HCT116 (cell line): Measurements from ENCODE around the gene BEGAIN. TPM values are rescaled to one million over a fixed set of nuclear protein-coding genes. Genes with fewer than 3 reads are reported as not detected.

Source experiments
- ATAC-seq: fragments of 200-7000 bp; cut with Tn5 transposase; 2 replicates; pipeline ENCODE4 v1.9.1; 2020; ENCODE audit warnings: mild to moderate bottlenecking, moderate library complexity
- BruUV-seq: library from RNA; stranded (reverse); fragments of 400-500 nt; replicated peaks from 2 replicates; lab custom pipeline; 2021; lab: Mats Ljungman, UMichigan
- CTCF ChIA-PET: fragments of 300-600 bp; sonication (Branson Sonifier 250); formaldehyde crosslinking; loops from one replicate; lab custom pipeline; 2021; ENCODE audit warnings: antibody characterized with exemption; lab: Charles Lee
- POLR2A ChIA-PET: fragments of 300-600, 350-600 bp; sonication (Branson Sonifier 250); formaldehyde crosslinking; loops from one replicate; lab custom pipeline; 2021; ENCODE audit warnings: antibody characterized with exemption; lab: Charles Lee
- RAD21 ChIA-PET, 2 experiments: fragments of 300-600 bp; sonication (Branson Sonifier 250); formaldehyde crosslinking; loops; one replicate each; lab custom pipeline; 2023; ENCODE audit warnings: low total read pairs in 2 of 2; ENCODE audit not compliant: uncharacterized antibody in 2 of 2, unreplicated experiment in 2 of 2, low non-redundant PET in 1 of 2; lab: Charles Lee
- DNase-seq: peaks from one replicate; pipeline ENCODE4 v3.0.0-alpha.2; 2010; ENCODE audit warnings: low read depth, low spot score
- H2AFZ ChIP-seq: fragments of 200-600 bp; shearing (Covaris generic), sonication (generic); 2 replicates; pipeline ENCODE4 v1.6.1; 2017; ENCODE audit warnings: low read depth, mixed run types, mixed read lengths, antibody characterized with exemption, low read length; ENCODE audit not compliant: poor library complexity, severe bottlenecking
- H3K27ac ChIP-seq: 2 replicates; pipeline ENCODE4 v1.5.1; 2012; ENCODE audit warnings: low read depth, low read length
- H3K27me3 ChIP-seq: fragments of 200-600 bp; sonication (generic); 2 replicates; pipeline ENCODE4 v1.6.1; 2016; ENCODE audit warnings: mixed run types, low read length, mixed read lengths; ENCODE audit not compliant: insufficient read depth
- H3K36me3 ChIP-seq, 2 experiments: fragments of 200-500 bp in 1 of 2; fragments of 200-600 bp in 1 of 2; sonication (Bioruptor generic) in 1 of 2; sonication (generic) in 1 of 2; 2 replicates each; pipeline versions ENCODE4 v1.5.1 to v1.6.1; 2014 to 2016; ENCODE audit warnings: low read length in 2 of 2, inconsistent platforms in 1 of 2, mixed read lengths in 1 of 2, mixed run types in 1 of 2; ENCODE audit not compliant: insufficient read depth in 2 of 2, control insufficient read depth in 1 of 2
- H3K4me1 ChIP-seq, 2 experiments: fragments of 200-600 bp in 1 of 2; sonication (generic) in 1 of 2; 2 replicates each; pipeline versions ENCODE4 v1.5.1 to v1.6.1; 2012 to 2017; ENCODE audit warnings: low read length in 2 of 2, inconsistent platforms in 1 of 2, mild to moderate bottlenecking in 1 of 2, mixed read lengths in 1 of 2, mixed run types in 1 of 2, moderate library complexity in 1 of 2; ENCODE audit not compliant: insufficient read depth in 2 of 2, control insufficient read depth in 1 of 2
- H3K4me2 ChIP-seq: fragments of 200-600 bp; sonication (generic); 2 replicates; pipeline ENCODE4 v1.6.1; 2017; ENCODE audit warnings: mixed run types, low read length, mixed read lengths
- H3K4me3 ChIP-seq, 2 experiments: fragments of 200-600 bp in 1 of 2; sonication (generic) in 1 of 2; replicated peaks in 1 of 2; 2 replicates each; pipeline ENCODE4 v1.5.1; 2011 to 2016; ENCODE audit warnings: low read length in 2 of 2, control low read depth in 1 of 2, low read depth in 1 of 2, mild to moderate bottlenecking in 1 of 2, mixed read lengths in 1 of 2, mixed run types in 1 of 2
- H3K79me2 ChIP-seq: fragments of 200-600 bp; sonication (generic); 2 replicates; pipeline ENCODE4 v1.6.1; 2017; ENCODE audit warnings: mild to moderate bottlenecking, mixed run types, low read length, moderate library complexity, mixed read lengths; ENCODE audit not compliant: insufficient read depth
- H3K9ac ChIP-seq: fragments of 200-600 bp; sonication (generic); 2 replicates; pipeline ENCODE4 v1.6.1; 2016; ENCODE audit warnings: low read length, mixed read lengths
- H3K9me2 ChIP-seq: fragments of 200-600 bp; sonication (generic), shearing (Covaris generic); 2 replicates; pipeline ENCODE4 v1.6.1; 2017; ENCODE audit warnings: mixed run types, mild to moderate bottlenecking, moderate library complexity; ENCODE audit not compliant: insufficient read depth
- H3K9me3 ChIP-seq, 2 experiments: fragments of 200-500 bp in 1 of 2; fragments of 200-600 bp in 1 of 2; sonication (Bioruptor generic) in 1 of 2; sonication (generic) in 1 of 2; 2 replicates each; pipeline ENCODE4 v1.6.1; 2014 to 2017; ENCODE audit warnings: low read length in 2 of 2, mixed read lengths in 2 of 2, inconsistent platforms in 1 of 2, low read depth in 1 of 2, mild to moderate bottlenecking in 1 of 2, mixed run types in 1 of 2, moderate library complexity in 1 of 2; ENCODE audit not compliant: control insufficient read depth in 1 of 2, insufficient read depth in 1 of 2
- H4K20me1 ChIP-seq: fragments of 200-600 bp; sonication (generic), shearing (Covaris generic); 2 replicates; pipeline ENCODE4 v1.6.1; 2017; ENCODE audit warnings: mixed run types, mild to moderate bottlenecking, moderate library complexity; ENCODE audit not compliant: insufficient read depth
- ATF3 ChIP-seq: IDR thresholded peaks from 2 replicates; pipeline ENCODE4 v1.6.1; 2012
- CEBPB ChIP-seq: IDR thresholded peaks from 2 replicates; pipeline ENCODE4 v1.6.1; 2012; ENCODE audit warnings: low read depth
- ELF1 ChIP-seq: IDR thresholded peaks from 2 replicates; pipeline ENCODE4 v1.6.1; 2012; ENCODE audit warnings: low read depth, borderline replicate concordance
- EZH2phosphoT487 ChIP-seq: fragments of 200-600 bp; IDR thresholded peaks from 2 replicates; pipeline ENCODE4 v1.6.1; 2018; ENCODE audit warnings: antibody characterized with exemption, borderline replicate concordance
- FOSL1 ChIP-seq: IDR thresholded peaks from 2 replicates; pipeline ENCODE4 v1.6.1; 2012; ENCODE audit warnings: low read depth
- JUND ChIP-seq: IDR thresholded peaks from 2 replicates; pipeline ENCODE4 v1.6.1; 2012
- MAX ChIP-seq: IDR thresholded peaks from 2 replicates; pipeline ENCODE4 v1.6.1; 2012
- POLR2A ChIP-seq: IDR thresholded peaks from 2 replicates; pipeline ENCODE4 v1.7.0; 2011; ENCODE audit warnings: borderline replicate concordance; ENCODE audit not compliant: insufficient read depth, insufficient read length; ENCODE audit errors: extremely low read depth
- POLR2AphosphoS5 ChIP-seq: IDR thresholded peaks from 2 replicates; pipeline ENCODE4 v1.6.1; 2011; ENCODE audit warnings: mild to moderate bottlenecking, low read depth, low read length, moderate library complexity
- RAD21 ChIP-seq: IDR thresholded peaks from 2 replicates; pipeline ENCODE4 v1.6.1; 2012; ENCODE audit warnings: low read depth, mild to moderate bottlenecking
- SIN3A ChIP-seq: IDR thresholded peaks from 2 replicates; pipeline ENCODE4 v1.6.1; 2012; ENCODE audit warnings: low read depth
- SP1 ChIP-seq: IDR thresholded peaks from 2 replicates; pipeline ENCODE4 v1.6.1; 2012; ENCODE audit warnings: low read depth
- SRF ChIP-seq: IDR thresholded peaks from 2 replicates; pipeline ENCODE4 v1.6.1; 2012; ENCODE audit warnings: low read depth
- YY1 ChIP-seq: IDR thresholded peaks from 2 replicates; pipeline ENCODE4 v1.6.1; 2011; ENCODE audit warnings: low read length, low read depth, moderate library complexity, mild to moderate bottlenecking; ENCODE audit not compliant: insufficient replicate concordance; ENCODE audit errors: extremely low read depth
- ZBTB33 ChIP-seq: IDR thresholded peaks from 2 replicates; pipeline ENCODE4 v1.6.1; 2011; ENCODE audit warnings: mild to moderate bottlenecking, low read length, moderate library complexity; ENCODE audit not compliant: insufficient replicate concordance; ENCODE audit errors: extremely low read depth
- ZFX ChIP-seq: fragments of 450-650 bp; IDR thresholded peaks from 2 replicates; pipeline ENCODE4 v1.6.1; 2017
- intact Hi-C: fragments of 100-400 bp; cut with micrococcal nuclease; formaldehyde crosslinking; loops from 2 replicates; pipeline ENCODE4 v1.10.0; 2022
- total RNA-seq: library from RNA; stranded (reverse); gene quantifications from one replicate; pipeline ENCODE4 v1.2.1, GENCODE V29; 2021; ENCODE audit not compliant: unreplicated experiment

BEGAIN gene
- total RNA-seq, 1 experiment from 2014 or later = 8.5 TPM

GRCh38 chr14:100526057-100526456 is 61.2 kb downstream of the BEGAIN start:
- intact Hi-C loops = loop anchor here (5.0 kb wide), 1 partner anchor 121 kb away; no protein-coding TSS in a partner anchor
- BruUV-seq = no TSS peak
- RAD21 ChIA-PET = no interaction called here
- CTCF ChIA-PET = no interaction called here
- Histone ChIP-seq H3K4me3 (no peak overlapping the region), H3K27ac (no peak overlapping the region)
- TF ChIP-seq SP1 (no peak), EZH2phosphoT487 (no peak), ZBTB33 (no peak), MAX (no peak), YY1 (no peak)
- TF ChIP-seq, all 23 proteins: peak for 0
- no peak overlapping the region for H3K9ac ChIP-seq
- no peaks in the 10 kb centered on the region for H3K9me2 ChIP-seq
- no peaks in the 10 kb centered on the region for H3K79me2 ChIP-seq
- no peak overlapping the region for H2AFZ ChIP-seq
- POLR2A ChIA-PET = no interaction called here
- no peak overlapping the region for H3K4me2 ChIP-seq
- ATAC-seq (no peak), DNase-seq (no peak)
- H3K4me1 ChIP-seq = no peaks in the 10 kb centered on the region
- H3K27me3 ChIP-seq = no peaks in the 10 kb centered on the region
- no peaks in the 10 kb centered on the region for H4K20me1 ChIP-seq
- no peaks in the 10 kb centered on the region for H3K9me3 ChIP-seq
- H3K36me3 ChIP-seq = no peaks in the 10 kb centered on the region

GRCh38 chr14:100525615-100526014 is 61.6 kb downstream of the BEGAIN start:
- RAD21 ChIA-PET = interaction anchor here in 1 of 2 experiments (1.5 kb wide), 1 partner anchor 120 kb away, joined by 5 read pairs; no protein-coding TSS in a partner anchor
- TF ChIP-seq ZBTB33 (no peak), POLR2AphosphoS5 (no peak), MAX (no peak), RAD21 (no peak), SRF (no peak), ELF1 (no peak), JUND (no peak), POLR2A (no peak), ATF3 (no peak), CEBPB (no peak), FOSL1 (no peak), SIN3A (no peak), ZFX (no peak)

More at GRCh38 chr14:100525615-100526014, 61.6 kb downstream of the BEGAIN start:
- H3K27ac ChIP-seq = no peak overlapping the region
- H3K36me3 ChIP-seq = no peaks in the 10 kb centered on the region
- ATAC-seq (no peak), DNase-seq (no peak)
- no peak overlapping the region for H2AFZ ChIP-seq
- no peaks in the 10 kb centered on the region for H3K4me1 ChIP-seq
- no peaks in the 10 kb centered on the region for H3K27me3 ChIP-seq
- CTCF ChIA-PET = interaction anchor here (1.3 to 1.4 kb wide), 2 partner anchors 15 to 120 kb away, joined by 4 to 15 read pairs; no protein-coding TSS in a partner anchor
- H3K9me3 ChIP-seq = no peaks in the 10 kb centered on the region
- H3K9ac ChIP-seq = no peak overlapping the region
- no peaks in the 10 kb centered on the region for H3K9me2 ChIP-seq
- POLR2A ChIA-PET = no interaction called here
- H3K4me3 ChIP-seq = no peak overlapping the region
- intact Hi-C loops = loop anchor here (5.0 kb wide), 1 partner anchor 122 kb away; no protein-coding TSS in a partner anchor
- no peak overlapping the region for H3K4me2 ChIP-seq
- H3K79me2 ChIP-seq = no peaks in the 10 kb centered on the region
- no TSS peak for BruUV-seq
- no peaks in the 10 kb centered on the region for H4K20me1 ChIP-seq
